ENCODE measurements around the gene SEM1. TPM values are rescaled to one million over a fixed set of nuclear protein-coding genes. Genes with fewer than 3 reads are reported as not detected.

Gene SEM1
- total RNA-seq, 1 experiment from 2014 or later, result 79.9 TPM

GRCh38 chr7:96747418-96747940, 37.8 kb upstream of the SEM1 start:
- Histone ChIP-seq H3K27me3 (ENCODE audit: insufficient read depth, low read length) (no peaks in the 10 kb centered on the region), H4K8ac (replicated peaks; ENCODE audit: insufficient read length, low read depth, low read length) (no peak overlapping the region), H2BK12ac (ENCODE audit: insufficient read length, low read depth, low read length) (no peak overlapping the region), H2BK20ac (ENCODE audit: low read depth, low read length, poor library complexity, severe bottlenecking) (no peak overlapping the region), H3K23ac (ENCODE audit: insufficient read length, low read depth, low read length) (no peak overlapping the region), H4K5ac (ENCODE audit: insufficient read length, low read depth, low read length) (no peak overlapping the region), H3K14ac (ENCODE audit: insufficient read depth, low read length) (no peak overlapping the region), H3K79me2 (ENCODE audit: insufficient read depth, low read length) (no peaks in the 10 kb centered on the region), H3K4ac (ENCODE audit: low read depth, low read length) (no peak overlapping the region), H3K18ac (ENCODE audit: insufficient read length, low read depth, low read length) (no peak overlapping the region), H3K4me1 (ENCODE audit: insufficient read depth, low read length) (no peaks in the 10 kb centered on the region; the same call in 1 of the 2 replicates), H4K91ac (ENCODE audit: insufficient read length, low read depth, low read length) (no peak overlapping the region), H3K79me1 (ENCODE audit: insufficient read depth, low read depth, low read length, poor library complexity, severe bottlenecking) (no peaks in the 10 kb centered on the region), H2BK5ac (ENCODE audit: insufficient read length, low read length) (no peak overlapping the region), H4K20me1 (ENCODE audit: control insufficient read depth, insufficient read depth, insufficient read length) (no peaks in the 10 kb centered on the region), H3K9me3 (ENCODE audit: control insufficient read depth, low read depth, low read length) (no peaks in the 10 kb centered on the region), H3K4me2 (ENCODE audit: insufficient read depth, insufficient read length, low read length) (no peak overlapping the region), H2AFZ (ENCODE audit: low read length) (no peak overlapping the region), H3K56ac (ENCODE audit: insufficient read length, low read depth, low read length) (no peak overlapping the region), H2BK120ac (ENCODE audit: low read depth, low read length, poor library complexity, severe bottlenecking) (no peak overlapping the region), H2AK5ac (ENCODE audit: insufficient read length, low read length) (no peak overlapping the region), H3K27ac (ENCODE audit: insufficient read length, low read depth, low read length) (no peak overlapping the region), H3K9ac (ENCODE audit: extremely low read depth, insufficient read length, low read length) (no peak overlapping the region), H3T11ph (ENCODE audit: low read length) (no peak overlapping the region), H3K23me2 (ENCODE audit: insufficient read length, low read depth, low read length, poor library complexity, severe bottlenecking) (no peaks in the 10 kb centered on the region), H2BK15ac (ENCODE audit: low read depth, low read length) (no peak overlapping the region)
- Mint-ChIP-seq H3K4me3 (no peak overlapping the region), H3K4me1 (peaks cover 2% of the 10 kb centered on the region in 2 experiments; a peak in 1 of 4 replicates), H3K9me3 (peaks cover 7 to 10% of the 10 kb centered on the region in 2 experiments; a peak in 4 of 5 replicates), H3K27ac (no peak overlapping the region), H3K36me3 (ENCODE audit: insufficient read depth in 1 of 3, low read depth in 3 of 3) (peaks cover 3 to 7% (median 5%) of the 10 kb centered on the region in 3 experiments; a peak in 5 of 7 replicates), H3K27me3 (ENCODE audit: low read depth) (peaks cover 2% of the 10 kb centered on the region; the same call in 1 of the 2 replicates)
- no peak for DNase-seq
- no peak for TF ChIP-seq CTCF (conservative IDR thresholded peaks at IDR 0.05)
- WGBS (ENCODE audit: extremely low coverage, insufficient read length, low lambda C conversion rate), result no CpG with 5 or more reads among the region's 2 CpGs

Measured in H9 (cell line).